DND-41 (cell line): Measurements from ENCODE around the gene PDE4D.
"Not testable (repeated sequence)": the region's sequence is repeated elsewhere in the genome, so short reads cannot be mapped to it uniquely, and the experiment has no call there.

ENCODE experiments used
- CTCF ChIP-seq: IDR thresholded peaks from 2 replicates; pipeline ENCODE4 v1.5.1; 2012; ENCODE audit warnings: borderline replicate concordance, low read length, moderate library complexity, mild to moderate bottlenecking; ENCODE audit not compliant: poor library complexity, severe bottlenecking; ENCODE audit errors: extremely low read depth
- EZH2 ChIP-seq: IDR thresholded peaks from 3 replicates; pipeline ENCODE4 v1.6.1; 2012; ENCODE audit warnings: borderline replicate concordance, low read depth, mild to moderate bottlenecking, moderate library complexity, low read length, inconsistent platforms; ENCODE audit not compliant: severe bottlenecking

- not testable (repeated sequence) for TF ChIP-seq CTCF, EZH2
Measured at GRCh38 chr5:59762232-59762631, 131.3 kb downstream of the PDE4D start.
